GM18873 (cell line): Measurements from ENCODE around the gene RUNX2.

Experiments used
- ATAC-seq: cut with Tn5 transposase; IDR thresholded peaks from one replicate; pipeline ENCODE4 v1.9.1; 2021; ENCODE audit warnings: mild to moderate bottlenecking, moderate library complexity, moderate number of reproducible peaks; ENCODE audit not compliant: unreplicated experiment, low FRiP score

Gene RUNX2

GRCh38 chr6:45398075-45398813 is 70.1 kb downstream of the RUNX2 start:
- ATAC-seq, result no peak

- no peak for ATAC-seq
Observed at GRCh38 chr6:45400021-45400420, 71.9 kb downstream of the RUNX2 start.

- no peak for ATAC-seq
Observed at GRCh38 chr6:45411959-45412358, 83.8 kb downstream of the RUNX2 start.

GRCh38 chr6:45415315-45415714 is 87.2 kb downstream of the RUNX2 start:
- ATAC-seq, result no peak

GRCh38 chr6:45415788-45416518 is 87.8 kb downstream of the RUNX2 start:
- no peak for ATAC-seq

GRCh38 chr6:45416700-45417099 is 88.6 kb downstream of the RUNX2 start:
- ATAC-seq, result no peak

GRCh38 chr6:45417436-45417835 is 89.3 kb downstream of the RUNX2 start:
- ATAC-seq, result no peak

GRCh38 chr6:45419571-45420082 is 91.5 kb downstream of the RUNX2 start:
- ATAC-seq, result no peak

GRCh38 chr6:45420083-45420908 is 92.2 kb downstream of the RUNX2 start:
- no peak for ATAC-seq

- ATAC-seq, result no peak
Observed at GRCh38 chr6:45420909-45421708, 93.0 kb downstream of the RUNX2 start.

- no peak for ATAC-seq
Observed at GRCh38 chr6:45421709-45422502, 93.8 kb downstream of the RUNX2 start.

GRCh38 chr6:45422503-45423110 is 94.5 kb downstream of the RUNX2 start:
- no peak for ATAC-seq

GRCh38 chr6:45423111-45423823 is 95.1 kb downstream of the RUNX2 start:
- ATAC-seq, result no peak

GRCh38 chr6:45423824-45424450 is 95.8 kb downstream of the RUNX2 start:
- no peak for ATAC-seq

GRCh38 chr6:45424451-45424861 is 96.3 kb downstream of the RUNX2 start:
- ATAC-seq, result no peak

GRCh38 chr6:45426251-45426650 is 98.1 kb downstream of the RUNX2 start:
- no peak for ATAC-seq

GRCh38 chr6:45427726-45428125 is 99.6 kb downstream of the RUNX2 start:
- no peak for ATAC-seq

GRCh38 chr6:45428727-45429126 is 100.6 kb downstream of the RUNX2 start:
- ATAC-seq, result no peak
